ENCODE data around the gene NPW. TPM values are rescaled to one million over a fixed set of nuclear protein-coding genes. Genes with fewer than 3 reads are reported as not detected.
"Not testable (repeated sequence)": the region's sequence is repeated elsewhere in the genome, so short reads cannot be mapped to it uniquely, and the experiment has no call there.

NPW gene
- total and polyA plus RNA-seq, 5 donors from 2014 or later = not detected

DNA sequence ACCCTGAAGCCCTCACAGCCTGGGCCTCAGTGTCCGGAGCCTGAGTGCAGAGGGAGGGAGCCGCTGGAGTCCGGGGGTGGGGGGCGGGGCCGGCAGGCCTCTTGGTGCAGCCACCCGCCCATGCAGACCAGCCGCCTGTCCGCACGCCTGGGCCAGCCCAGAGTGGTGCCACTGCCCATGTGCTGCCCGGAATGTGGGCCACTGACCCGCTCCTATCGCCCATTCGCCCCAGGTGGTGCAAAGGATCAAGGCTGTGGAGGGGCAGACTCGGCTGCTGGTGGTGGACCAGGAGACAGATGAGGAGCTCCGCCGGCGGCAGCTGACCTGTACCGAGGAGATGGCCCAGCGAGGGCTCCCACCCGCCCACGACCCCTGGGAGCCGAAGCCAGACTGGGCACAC lies 9.8 kb downstream of the NPW start:
- peak overlapping the region in 1 of 4 donors; percentile 21 for H3K4me3 Mint-ChIP-seq
- no peaks in the 10 kb centered on the region for H3K9me3 Mint-ChIP-seq
- H3K36me3 ChIP-seq (ENCODE audit: control insufficient read depth, insufficient read depth, low read length) = no peaks in the 10 kb centered on the region
- peaks cover 14% of the 10 kb centered on the region for H3K4me1 ChIP-seq (ENCODE audit: control insufficient read depth, insufficient read depth, low read length, poor library complexity, severe bottlenecking)
- no peak overlapping the region for H3K27ac Mint-ChIP-seq
- peaks cover 18% of the 10 kb centered on the region for H3K27me3 Mint-ChIP-seq
- H3K9me3 ChIP-seq (ENCODE audit: control insufficient read depth in 2 of 2, low read length in 2 of 2) = no peaks in the 10 kb centered on the region
- H3K27ac ChIP-seq (ENCODE audit: insufficient read depth, low read length, poor library complexity, severe bottlenecking) = no peak overlapping the region
- DNase-seq = no peak
- H3K27me3 ChIP-seq (ENCODE audit: control insufficient read depth, insufficient read depth, low read length) = no peaks in the 10 kb centered on the region
- no peak for ATAC-seq (ENCODE audit: low read depth in 2 of 2)
- H3K4me3 ChIP-seq (ENCODE audit: low read depth, low read length) = no peak overlapping the region
- no peaks in the 10 kb centered on the region for H3K36me3 Mint-ChIP-seq
- H3K4me1 Mint-ChIP-seq = peaks cover 0 to 11% (median 2%) of the 10 kb centered on the region in 4 donors

DNA sequence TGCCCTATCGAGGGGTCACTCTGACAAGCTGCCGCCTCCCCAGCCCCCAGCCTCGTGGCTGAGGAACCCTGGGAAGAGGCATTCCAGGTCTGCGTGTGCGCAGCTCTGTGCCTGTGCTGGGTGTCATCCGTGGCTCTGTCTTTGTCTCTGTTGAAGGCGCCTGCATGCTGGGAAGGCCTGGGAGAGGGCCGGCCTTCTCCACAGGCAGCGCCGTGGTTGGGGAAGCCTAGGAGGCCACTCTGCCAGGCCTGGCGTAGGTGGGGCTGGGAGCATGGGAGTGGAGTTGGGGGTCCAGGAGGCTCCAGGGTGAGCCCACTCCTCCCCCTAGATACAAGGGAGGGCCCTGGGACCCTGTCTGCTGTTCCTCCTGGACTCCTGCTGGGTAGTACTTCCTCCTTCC lies 10.5 kb downstream of the NPW start:
- no peaks in the 10 kb centered on the region for H3K36me3 Mint-ChIP-seq
- peaks cover 16% of the 10 kb centered on the region for H3K27me3 Mint-ChIP-seq
- H3K4me1 Mint-ChIP-seq = peaks cover 0 to 11% (median 2%) of the 10 kb centered on the region in 4 donors
- H3K9me3 Mint-ChIP-seq = no peaks in the 10 kb centered on the region
- H3K27ac Mint-ChIP-seq = peak overlapping the region in 1 of 3 donors; percentile 56
- no peaks in the 10 kb centered on the region for H3K9me3 ChIP-seq (ENCODE audit: control insufficient read depth in 2 of 2, low read length in 2 of 2)
- H3K36me3 ChIP-seq (ENCODE audit: control insufficient read depth, insufficient read depth, low read length) = no peaks in the 10 kb centered on the region
- no peak overlapping the region for H3K4me3 ChIP-seq (ENCODE audit: low read depth, low read length)
- H3K4me1 ChIP-seq (ENCODE audit: control insufficient read depth, insufficient read depth, low read length, poor library complexity, severe bottlenecking) = peaks cover 14% of the 10 kb centered on the region
- H3K27ac ChIP-seq (ENCODE audit: insufficient read depth, low read length, poor library complexity, severe bottlenecking) = no peak overlapping the region
- H3K27me3 ChIP-seq (ENCODE audit: control insufficient read depth, insufficient read depth, low read length) = no peaks in the 10 kb centered on the region
- ATAC-seq (ENCODE audit: low read depth in 2 of 2) = no peak
- DNase-seq = no peak
- H3K4me3 Mint-ChIP-seq = peak overlapping the region in 3 of 4 donors; percentile 21 to 43 (median 28)

DNA sequence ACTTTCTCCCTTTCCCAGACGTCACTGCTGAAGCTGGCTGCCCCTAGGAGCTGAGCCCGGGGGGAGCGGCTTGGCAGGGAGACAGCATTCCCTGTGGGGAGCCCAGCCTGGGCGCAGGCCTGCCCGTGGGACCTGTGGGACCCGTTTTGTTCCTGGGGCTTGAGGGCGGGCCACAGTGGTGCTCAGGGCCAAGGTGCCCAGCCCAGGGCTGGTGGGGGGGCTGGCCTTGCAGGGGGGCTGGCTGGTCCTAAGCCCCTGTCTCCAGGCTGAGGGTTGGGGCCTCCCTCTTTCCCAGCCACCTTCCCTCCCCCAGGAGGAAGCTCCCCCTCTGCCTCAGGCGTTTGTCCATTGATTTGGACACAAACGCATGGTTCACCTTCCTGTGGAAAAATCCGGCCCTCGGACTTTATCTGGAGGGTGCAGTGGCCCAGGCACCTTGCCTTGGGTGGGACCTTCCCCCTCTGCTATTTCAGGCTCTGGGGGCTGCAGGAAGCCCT lies 11.5 kb downstream of the NPW start:
- ATAC-seq (ENCODE audit: low read depth in 2 of 2) (no peak), DNase-seq (no peak)
- H3K9me3 Mint-ChIP-seq = no peaks in the 10 kb centered on the region
- peaks cover 0 to 8% (median 2%) of the 10 kb centered on the region in 4 donors for H3K4me1 Mint-ChIP-seq
- no peak overlapping the region for H3K27ac Mint-ChIP-seq
- Histone ChIP-seq H3K27me3 (ENCODE audit: control insufficient read depth, insufficient read depth, low read length) (no peaks in the 10 kb centered on the region), H3K9me3 (ENCODE audit: control insufficient read depth in 2 of 2, low read length in 2 of 2) (no peaks in the 10 kb centered on the region), H3K4me1 (ENCODE audit: control insufficient read depth, insufficient read depth, low read length, poor library complexity, severe bottlenecking) (peaks cover 12% of the 10 kb centered on the region), H3K27ac (ENCODE audit: insufficient read depth, low read length, poor library complexity, severe bottlenecking) (no peak overlapping the region), H3K36me3 (ENCODE audit: control insufficient read depth, insufficient read depth, low read length) (no peaks in the 10 kb centered on the region), H3K4me3 (ENCODE audit: low read depth, low read length) (no peak overlapping the region)
- H3K4me3 Mint-ChIP-seq = no peak overlapping the region
- peaks cover 11% of the 10 kb centered on the region for H3K27me3 Mint-ChIP-seq
- no peaks in the 10 kb centered on the region for H3K36me3 Mint-ChIP-seq

DNA sequence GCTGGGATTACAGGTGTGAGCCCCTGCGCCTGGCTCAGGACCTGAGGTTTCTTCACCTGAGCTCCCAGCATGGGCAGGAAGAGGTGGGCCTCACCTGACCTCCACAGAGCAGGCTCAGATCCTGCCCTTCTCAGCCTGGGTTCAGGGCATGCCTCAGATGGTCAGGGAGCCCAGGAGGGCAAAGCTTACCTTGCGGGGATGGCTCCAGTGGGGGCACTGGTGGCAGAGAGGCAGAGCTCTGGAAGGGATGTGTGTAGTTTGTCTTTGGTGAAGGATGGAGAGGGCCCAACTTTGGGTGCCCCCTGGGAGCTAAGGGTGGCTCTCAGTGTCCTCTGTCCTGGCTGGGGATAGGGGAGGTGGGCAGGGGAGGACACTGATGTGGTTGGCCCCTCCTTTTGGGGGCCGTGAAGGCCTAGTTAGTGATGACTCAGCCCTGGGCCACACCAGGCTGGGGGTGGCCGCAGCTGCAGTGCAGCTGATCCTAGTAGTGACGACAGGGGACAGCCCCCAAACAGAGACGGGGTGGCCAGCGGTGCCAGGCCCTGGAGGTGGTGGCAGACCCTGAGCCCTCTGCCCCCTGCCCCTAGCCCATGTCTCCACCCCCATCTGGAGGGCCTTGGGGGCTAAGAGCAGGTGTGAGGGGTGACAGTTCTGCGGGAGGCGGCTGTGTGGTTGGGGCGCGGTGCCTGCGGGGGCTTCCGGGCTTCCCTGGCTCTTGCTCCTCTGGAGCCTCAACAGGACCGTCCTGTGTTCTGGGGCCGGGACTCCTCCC lies 12.9 kb downstream of the NPW start:
- H3K27ac Mint-ChIP-seq = no peak overlapping the region
- Histone ChIP-seq H3K36me3 (ENCODE audit: control insufficient read depth, insufficient read depth, low read length) (no peaks in the 10 kb centered on the region), H3K27me3 (ENCODE audit: control insufficient read depth, insufficient read depth, low read length) (no peaks in the 10 kb centered on the region), H3K4me1 (ENCODE audit: control insufficient read depth, insufficient read depth, low read length, poor library complexity, severe bottlenecking) (peaks cover 2% of the 10 kb centered on the region), H3K27ac (ENCODE audit: insufficient read depth, low read length, poor library complexity, severe bottlenecking) (no peak overlapping the region), H3K4me3 (ENCODE audit: low read depth, low read length) (no peak overlapping the region), H3K9me3 (ENCODE audit: control insufficient read depth in 2 of 2, low read length in 2 of 2) (no peaks in the 10 kb centered on the region)
- ATAC-seq (ENCODE audit: low read depth in 2 of 2) (no peak), DNase-seq (no peak)
- peaks cover 0 to 6% (median under 1%) of the 10 kb centered on the region in 4 donors for H3K4me1 Mint-ChIP-seq
- H3K36me3 Mint-ChIP-seq = no peaks in the 10 kb centered on the region
- H3K4me3 Mint-ChIP-seq = no peak overlapping the region
- H3K27me3 Mint-ChIP-seq = peaks cover 9% of the 10 kb centered on the region
- no peaks in the 10 kb centered on the region for H3K9me3 Mint-ChIP-seq

DNA sequence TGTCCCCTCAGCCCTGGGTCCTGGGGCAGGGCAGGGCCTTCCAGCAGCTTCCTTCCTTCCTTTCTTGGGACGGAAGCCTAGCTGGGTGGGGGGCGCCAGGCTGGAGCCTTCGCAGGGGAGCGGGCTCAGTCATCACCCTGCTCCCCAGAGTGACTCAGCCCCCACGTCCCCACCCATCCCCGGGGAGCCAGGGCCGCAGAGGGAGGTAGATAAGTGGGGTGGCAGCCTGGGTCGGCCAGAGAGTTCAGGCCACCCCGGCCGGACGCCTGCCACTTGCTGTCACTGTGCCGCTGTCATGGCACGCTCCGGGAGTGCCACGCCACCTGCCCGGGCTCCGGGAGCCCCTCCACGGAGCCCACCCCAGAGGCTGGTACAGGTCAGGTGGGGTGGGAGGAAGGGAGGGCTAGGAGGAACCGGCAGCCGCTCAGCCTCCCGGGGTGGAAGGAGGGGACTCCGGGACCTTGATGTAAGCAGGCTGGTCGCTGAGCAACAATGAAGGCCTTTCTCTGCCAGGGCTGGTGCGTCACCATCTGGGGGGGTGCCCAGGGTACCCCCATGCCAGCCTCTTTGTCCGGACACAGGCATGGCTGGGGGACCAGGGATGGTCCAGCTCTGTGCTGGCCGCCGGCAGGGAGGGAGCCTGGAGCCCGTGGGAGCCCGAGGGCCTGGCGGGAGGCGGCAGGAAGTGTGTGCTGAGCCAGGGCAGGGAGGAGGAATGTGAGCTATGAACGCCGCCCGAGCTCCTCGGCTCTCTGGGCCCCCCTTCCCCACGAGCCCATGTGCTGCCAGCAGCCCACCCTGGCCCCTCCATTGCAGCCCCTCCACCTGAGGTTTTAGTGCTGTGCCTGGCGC lies 13.7 kb downstream of the NPW start:
- no peaks in the 10 kb centered on the region for H3K27me3 ChIP-seq (ENCODE audit: control insufficient read depth, insufficient read depth, low read length)
- Mint-ChIP-seq H3K27ac (peak overlapping the region in 1 of 3 donors; percentile 14), H3K27me3 (peaks cover 2% of the 10 kb centered on the region), H3K36me3 (no peaks in the 10 kb centered on the region), H3K4me1 (no peaks in the 10 kb centered on the region), H3K9me3 (no peaks in the 10 kb centered on the region), H3K4me3 (no peak overlapping the region)
- H3K4me3 ChIP-seq (ENCODE audit: low read depth, low read length) = no peak overlapping the region
- no peak overlapping the region for H3K27ac ChIP-seq (ENCODE audit: insufficient read depth, low read length, poor library complexity, severe bottlenecking)
- no peaks in the 10 kb centered on the region for H3K36me3 ChIP-seq (ENCODE audit: control insufficient read depth, insufficient read depth, low read length)
- H3K4me1 ChIP-seq (ENCODE audit: control insufficient read depth, insufficient read depth, low read length, poor library complexity, severe bottlenecking) = no peaks in the 10 kb centered on the region
- no peak for ATAC-seq (ENCODE audit: low read depth in 2 of 2)
- H3K9me3 ChIP-seq (ENCODE audit: control insufficient read depth in 2 of 2, low read length in 2 of 2) = no peaks in the 10 kb centered on the region
- DNase-seq = no peak

DNA sequence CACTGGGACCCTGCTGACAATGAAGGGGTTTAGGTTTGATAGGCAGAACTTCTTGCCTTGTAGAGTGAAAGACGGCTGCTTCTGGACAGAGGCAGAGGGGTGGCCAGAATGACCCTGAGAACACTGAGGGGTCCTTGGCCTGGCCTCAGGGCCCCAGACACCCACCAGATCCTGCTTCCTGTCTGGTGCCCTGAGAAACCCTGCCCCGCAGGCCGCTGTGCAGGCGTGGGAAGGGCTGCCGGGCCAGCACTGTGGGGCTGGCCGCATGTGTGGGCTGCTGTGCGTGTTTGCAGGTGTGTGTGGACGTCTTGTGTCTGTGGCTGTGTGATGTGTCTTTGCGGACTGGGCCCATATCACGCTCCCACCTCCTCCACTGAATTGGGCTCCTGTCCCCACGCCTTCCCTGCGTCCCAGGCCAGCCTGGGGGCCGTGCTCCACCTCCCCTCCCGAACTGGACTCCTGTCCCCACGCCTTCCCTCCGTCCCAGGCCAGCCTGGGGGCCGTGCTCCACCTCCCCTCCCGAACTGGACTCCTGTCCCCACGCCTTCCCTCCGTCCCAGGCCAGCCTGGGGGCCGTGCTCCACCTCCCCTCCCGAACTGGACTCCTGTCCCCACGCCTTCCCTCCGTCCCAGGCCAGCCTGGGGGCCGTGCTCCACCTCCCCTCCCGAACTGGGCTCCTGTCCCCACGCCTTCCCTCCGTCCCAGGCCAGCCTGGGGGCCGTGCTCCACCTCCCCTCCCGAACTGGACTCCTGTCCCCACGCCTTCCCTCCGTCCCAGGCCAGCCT lies 14.5 kb downstream of the NPW start:
- not testable (repeated sequence) for H3K27me3 Mint-ChIP-seq; H3K27ac ChIP-seq (ENCODE audit: insufficient read depth, low read length, poor library complexity, severe bottlenecking); H3K27me3 ChIP-seq (ENCODE audit: control insufficient read depth, insufficient read depth, low read length); H3K27ac Mint-ChIP-seq; H3K36me3 ChIP-seq (ENCODE audit: control insufficient read depth, insufficient read depth, low read length); H3K4me1 ChIP-seq (ENCODE audit: control insufficient read depth, insufficient read depth, low read length, poor library complexity, severe bottlenecking); H3K4me3 ChIP-seq (ENCODE audit: low read depth, low read length); H3K4me1 Mint-ChIP-seq; H3K36me3 Mint-ChIP-seq; H3K9me3 Mint-ChIP-seq; DNase-seq; ATAC-seq (ENCODE audit: low read depth in 2 of 2); H3K9me3 ChIP-seq (ENCODE audit: control insufficient read depth in 2 of 2, low read length in 2 of 2)
- H3K4me3 Mint-ChIP-seq = peak overlapping the region in 1 of 4 donors; percentile 13

DNA sequence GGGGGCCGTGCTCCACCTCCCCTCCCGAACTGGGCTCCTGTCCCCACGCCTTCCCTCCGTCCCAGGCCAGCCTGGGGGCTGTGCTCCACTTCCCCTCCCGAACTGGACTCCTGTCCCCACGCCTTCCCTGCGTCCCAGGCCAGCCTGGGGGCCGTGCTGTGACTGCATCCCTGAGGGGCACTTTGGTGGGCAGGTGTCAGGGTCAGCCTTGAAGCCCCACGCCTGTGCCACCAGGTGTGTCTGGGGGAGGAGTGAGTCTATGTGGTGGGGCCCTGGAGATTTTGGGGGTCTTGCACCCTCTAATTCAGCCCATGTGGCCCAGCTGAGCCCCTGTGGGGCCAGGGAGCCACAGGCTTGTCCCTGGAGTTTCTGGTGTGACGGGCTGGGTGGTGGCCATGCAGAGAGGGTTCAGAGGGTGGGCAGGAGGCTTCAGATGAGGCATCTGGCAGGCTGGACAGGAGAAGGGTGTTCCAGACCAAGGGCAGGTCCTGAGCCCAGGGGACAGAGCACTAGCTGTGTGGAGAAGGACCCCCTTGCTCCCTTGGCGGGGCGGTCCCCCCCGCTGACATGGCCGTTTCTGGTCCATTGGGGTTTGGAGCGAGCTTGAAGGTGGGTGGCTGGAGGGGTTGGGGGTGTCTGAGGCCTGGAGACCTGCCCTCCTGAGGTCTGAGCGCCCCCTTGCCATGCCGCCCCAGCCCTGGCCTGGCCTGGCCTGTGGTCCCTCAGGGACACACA lies 15.3 kb downstream of the NPW start:
- Histone ChIP-seq H3K36me3 (ENCODE audit: control insufficient read depth, insufficient read depth, low read length) (no peaks in the 10 kb centered on the region), H3K9me3 (ENCODE audit: control insufficient read depth in 2 of 2, low read length in 2 of 2) (no peaks in the 10 kb centered on the region), H3K4me3 (ENCODE audit: low read depth, low read length) (no peak overlapping the region), H3K4me1 (ENCODE audit: control insufficient read depth, insufficient read depth, low read length, poor library complexity, severe bottlenecking) (no peaks in the 10 kb centered on the region), H3K27me3 (ENCODE audit: control insufficient read depth, insufficient read depth, low read length) (no peaks in the 10 kb centered on the region), H3K27ac (ENCODE audit: insufficient read depth, low read length, poor library complexity, severe bottlenecking) (no peak overlapping the region)
- no peak overlapping the region for H3K27ac Mint-ChIP-seq
- H3K4me1 Mint-ChIP-seq = no peaks in the 10 kb centered on the region
- H3K36me3 Mint-ChIP-seq = no peaks in the 10 kb centered on the region
- no peaks in the 10 kb centered on the region for H3K27me3 Mint-ChIP-seq
- ATAC-seq (ENCODE audit: low read depth in 2 of 2) = no peak
- no peaks in the 10 kb centered on the region for H3K9me3 Mint-ChIP-seq
- DNase-seq = no peak
- H3K4me3 Mint-ChIP-seq = no peak overlapping the region

Measured in CD4-positive, CD25-positive, alpha-beta regulatory T cell (primary cell).